ENCODE results near the gene USP10.

DNA sequence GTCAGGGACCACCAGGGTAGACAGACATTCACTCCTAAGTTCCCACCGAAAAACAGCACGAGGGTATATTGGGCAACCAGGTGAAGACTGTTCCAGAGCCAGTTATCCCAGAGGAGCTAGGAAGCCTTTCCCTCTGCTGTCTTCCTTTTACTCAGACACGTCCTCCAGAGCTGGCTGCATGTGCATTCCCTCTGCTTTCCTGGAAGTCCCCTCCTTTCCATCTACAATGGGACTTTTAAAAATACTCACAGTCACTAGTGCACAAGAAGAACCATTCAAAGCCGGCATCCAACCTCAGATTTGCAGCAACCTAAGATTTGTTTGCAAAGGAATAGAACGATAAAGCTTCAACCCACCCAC, 87.4 kb downstream of the USP10 start:
- TF ChIP-seq, protein P1, sequence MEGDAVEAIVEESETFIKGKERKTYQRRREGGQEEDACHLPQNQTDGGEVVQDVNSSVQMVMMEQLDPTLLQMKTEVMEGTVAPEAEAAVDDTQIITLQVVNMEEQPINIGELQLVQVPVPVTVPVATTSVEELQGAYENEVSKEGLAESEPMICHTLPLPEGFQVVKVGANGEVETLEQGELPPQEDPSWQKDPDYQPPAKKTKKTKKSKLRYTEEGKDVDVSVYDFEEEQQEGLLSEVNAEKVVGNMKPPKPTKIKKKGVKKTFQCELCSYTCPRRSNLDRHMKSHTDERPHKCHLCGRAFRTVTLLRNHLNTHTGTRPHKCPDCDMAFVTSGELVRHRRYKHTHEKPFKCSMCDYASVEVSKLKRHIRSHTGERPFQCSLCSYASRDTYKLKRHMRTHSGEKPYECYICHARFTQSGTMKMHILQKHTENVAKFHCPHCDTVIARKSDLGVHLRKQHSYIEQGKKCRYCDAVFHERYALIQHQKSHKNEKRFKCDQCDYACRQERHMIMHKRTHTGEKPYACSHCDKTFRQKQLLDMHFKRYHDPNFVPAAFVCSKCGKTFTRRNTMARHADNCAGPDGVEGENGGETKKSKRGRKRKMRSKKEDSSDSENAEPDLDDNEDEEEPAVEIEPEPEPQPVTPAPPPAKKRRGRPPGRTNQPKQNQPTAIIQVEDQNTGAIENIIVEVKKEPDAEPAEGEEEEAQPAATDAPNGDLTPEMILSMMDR (conservative IDR thresholded peaks at IDR 0.05 in 1 of 2, IDR thresholded peaks at IDR 0.05 in 1 of 2; ENCODE audit: extremely low read depth in 1 of 2, insufficient read depth in 1 of 2, low read depth in 1 of 2, low read length in 2 of 2) = no peak
- TF ChIP-seq EZH2 (IDR thresholded peaks at IDR 0.05; ENCODE audit: borderline replicate concordance, low read length) = no peak

Measured in mammary epithelial cell (primary cell).